Amniotic stem cell (primary cell): Measurements from ENCODE around the gene PHF21B.

Experiments
- DNase-seq: peaks from one replicate; lab custom pipeline; 2025; lab: John Stamatoyannopoulos, UW

The PHF21B gene

GRCh38 chr22:45014654-45015053, 4.8 kb upstream of the PHF21B start:
- DNase-seq = no peak

GRCh38 chr22:45013138-45013537, 3.3 kb upstream of the PHF21B start:
- DNase-seq = no peak

- no peak for DNase-seq
Measured at GRCh38 chr22:45010532-45010900, 711 bp upstream of the PHF21B start.

GRCh38 chr22:45008751-45009605, 827 bp downstream of the PHF21B start:
- DNase-seq = no peak

- no peak for DNase-seq
Measured at GRCh38 chr22:45008186-45008681, 1.6 kb downstream of the PHF21B start.

GRCh38 chr22:45007391-45008185, 2.2 kb downstream of the PHF21B start:
- no peak for DNase-seq

GRCh38 chr22:45006964-45007390, 2.8 kb downstream of the PHF21B start:
- no peak for DNase-seq

GRCh38 chr22:45006111-45006963, 3.5 kb downstream of the PHF21B start:
- no peak for DNase-seq

- no peak for DNase-seq
Measured at GRCh38 chr22:45001653-45002052, 8.2 kb downstream of the PHF21B start.

- DNase-seq = no peak
Measured at GRCh38 chr22:45000330-45000729, 9.5 kb downstream of the PHF21B start.

- DNase-seq = no peak
Measured at GRCh38 chr22:44999687-45000086, 10.1 kb downstream of the PHF21B start.

- DNase-seq = no peak
Measured at GRCh38 chr22:44999231-44999630, 10.6 kb downstream of the PHF21B start.

GRCh38 chr22:44998296-44998695, 11.5 kb downstream of the PHF21B start:
- no peak for DNase-seq

GRCh38 chr22:44997060-44997459, 12.7 kb downstream of the PHF21B start:
- no peak for DNase-seq

GRCh38 chr22:44996648-44997047, 13.2 kb downstream of the PHF21B start:
- DNase-seq = no peak

- no peak for DNase-seq
Measured at GRCh38 chr22:44996120-44996519, 13.7 kb downstream of the PHF21B start.

GRCh38 chr22:44995715-44996114, 14.1 kb downstream of the PHF21B start:
- DNase-seq = no peak

- no peak for DNase-seq
Measured at GRCh38 chr22:44995105-44995514, 14.7 kb downstream of the PHF21B start.

- no peak for DNase-seq
Measured at GRCh38 chr22:44994399-44995104, 15.3 kb downstream of the PHF21B start.

- no peak for DNase-seq
Measured at GRCh38 chr22:44992166-44992565, 17.6 kb downstream of the PHF21B start.

GRCh38 chr22:44991218-44991617, 18.6 kb downstream of the PHF21B start:
- DNase-seq = no peak
